Fibroblast of pulmonary artery (primary cell): ENCODE measurements around the gene CSNK1G1.
"Not testable (repeated sequence)": the region's sequence is repeated elsewhere in the genome, so short reads cannot be mapped to it uniquely, and the experiment has no call there.

Source experiments
- DNase-seq: peaks from one replicate; pipeline ENCODE4 v3.0.0-alpha.2; 2010; ENCODE audit warnings: low read depth
- H3K4me3 ChIP-seq: replicated peaks from 2 replicates; pipeline ENCODE4 v1.5.1; 2011; ENCODE audit warnings: low read depth, mild to moderate bottlenecking, control low read depth, low read length, moderate library complexity
- CTCF ChIP-seq: IDR thresholded peaks from 2 replicates; pipeline ENCODE4 v1.5.1; 2011; ENCODE audit warnings: mild to moderate bottlenecking, control low read depth, low read length, inconsistent platforms; ENCODE audit errors: missing control alignments

Gene CSNK1G1

GRCh38 chr15:64232400-64232799 is 123.6 kb downstream of the CSNK1G1 start:
- no peak for TF ChIP-seq CTCF
- peak; percentile 47 for DNase-seq
- no peak overlapping the region for H3K4me3 ChIP-seq

GRCh38 chr15:64229129-64229724 is 126.7 kb downstream of the CSNK1G1 start:
- DNase-seq, result no peak
- no peak for TF ChIP-seq CTCF

GRCh38 chr15:64225804-64226203 is 130.2 kb downstream of the CSNK1G1 start:
- DNase-seq, result no peak
- H3K4me3 ChIP-seq, result no peak overlapping the region
- no peak for TF ChIP-seq CTCF

More at GRCh38 chr15:64229129-64229724, 126.7 kb downstream of the CSNK1G1 start:
- H3K4me3 ChIP-seq, result no peak overlapping the region

- TF ChIP-seq CTCF, result no peak
- peak; percentile 82 for DNase-seq
- no peak overlapping the region for H3K4me3 ChIP-seq
These were observed 131.5 kb downstream of the CSNK1G1 start for GRCh38 chr15:64224511-64224910.

- DNase-seq, result no peak
- TF ChIP-seq CTCF, result no peak
- no peak overlapping the region for H3K4me3 ChIP-seq
These were observed 132.1 kb downstream of the CSNK1G1 start for GRCh38 chr15:64223882-64224281.

- DNase-seq, result no peak
- no peak overlapping the region for H3K4me3 ChIP-seq
- TF ChIP-seq CTCF, result no peak
These were observed 133.2 kb downstream of the CSNK1G1 start for GRCh38 chr15:64222573-64223366.

GRCh38 chr15:64221911-64222310 is 134.1 kb downstream of the CSNK1G1 start:
- not testable (repeated sequence) for H3K4me3 ChIP-seq, DNase-seq

- DNase-seq, result not testable (repeated sequence)
These were observed 138.6 kb downstream of the CSNK1G1 start for GRCh38 chr15:64217429-64217750.

More at GRCh38 chr15:64217429-64217750, 138.6 kb downstream of the CSNK1G1 start:
- H3K4me3 ChIP-seq, result not testable (repeated sequence)
